SK-N-SH (cell line): ENCODE data around the gene KCNB1. TPM values are rescaled to one million over a fixed set of nuclear protein-coding genes. Genes with fewer than 3 reads are reported as not detected.

Experiments
- CTCF ChIA-PET: fragments of 300-600, 350-600 bp; formaldehyde crosslinking; extraction: SDS; loops from one replicate; lab custom pipeline; 2021; lab: Yijun Ruan, JAX
- POLR2A ChIA-PET: fragments of 350-600 bp; sonication (Branson Sonifier 250); formaldehyde crosslinking; extraction: SDS; loops from one replicate; lab custom pipeline; 2020; ENCODE audit warnings: antibody characterized with exemption, inconsistent platforms; lab: Yijun Ruan, JAX
- DNase-seq: peaks from one replicate; pipeline ENCODE4 v3.0.0; 2012
- H2AFZ ChIP-seq: fragments of 200-600 bp; sonication (generic); 2 replicates; pipeline ENCODE4 v1.8.1; 2016; ENCODE audit warnings: antibody characterized with exemption, mild to moderate bottlenecking, low read depth
- H3F3A ChIP-seq: fragments of 200-600 bp; sonication (generic); replicated peaks from 2 replicates; pipeline ENCODE3; 2016; ENCODE audit warnings: antibody characterized with exemption, mild to moderate bottlenecking; ENCODE audit not compliant: insufficient read depth
- H3K27ac ChIP-seq, 2 experiments: fragments of 200-500 bp in 1 of 2; fragments of 200-600 bp in 1 of 2; sonication (Bioruptor generic) in 1 of 2; sonication (generic), shearing (Covaris generic) in 1 of 2; 2 replicates each; pipeline versions ENCODE4 v1.5.1 to v1.6.1; 2014 to 2016; ENCODE audit warnings: low read depth in 2 of 2, inconsistent platforms in 1 of 2, low read length in 1 of 2, mild to moderate bottlenecking in 1 of 2, mixed read lengths in 1 of 2
- H3K27me3 ChIP-seq: fragments of 200-600 bp; sonication (generic), shearing (Covaris generic); 2 replicates; pipeline ENCODE4 v1.6.1; 2016; ENCODE audit warnings: mixed run types; ENCODE audit not compliant: insufficient read depth
- H3K36me3 ChIP-seq, 2 experiments: fragments of 200-500 bp in 1 of 2; fragments of 200-600 bp in 1 of 2; sonication (Bioruptor generic) in 1 of 2; sonication (generic) in 1 of 2; replicated peaks in 1 of 2; 2 replicates each; pipeline versions ENCODE3 to v1.5.1; 2014 to 2016; ENCODE audit warnings: low read length in 1 of 2, mild to moderate bottlenecking in 1 of 2; ENCODE audit not compliant: insufficient read depth in 2 of 2, control insufficient read depth in 1 of 2
- H3K4me1 ChIP-seq, 2 experiments: fragments of 200-500 bp in 1 of 2; fragments of 200-600 bp in 1 of 2; sonication (Bioruptor generic) in 1 of 2; sonication (generic), shearing (Covaris generic) in 1 of 2; 2 replicates each; pipeline versions ENCODE4 v1.5.1 to v1.6.1; 2014 to 2016; ENCODE audit warnings: low read depth in 1 of 2, low read length in 1 of 2, mixed run types in 1 of 2; ENCODE audit not compliant: insufficient read depth in 2 of 2, control insufficient read depth in 1 of 2
- H3K4me2 ChIP-seq: fragments of 200-600 bp; sonication (generic), shearing (Covaris generic); 2 replicates; pipeline ENCODE4 v1.6.1; 2017; ENCODE audit warnings: mixed run types
- H3K4me3 ChIP-seq, 2 experiments: fragments of 200-500 bp in 1 of 2; fragments of 200-600 bp in 1 of 2; sonication (Bioruptor generic) in 1 of 2; sonication (generic), shearing (Covaris generic) in 1 of 2; 2 replicates each; pipeline versions ENCODE4 v1.5.1 to v1.8.1; 2014 to 2016; ENCODE audit warnings: low read depth in 2 of 2, inconsistent platforms in 1 of 2, low read length in 1 of 2, mild to moderate bottlenecking in 1 of 2, mixed read lengths in 1 of 2, moderate library complexity in 1 of 2
- H3K79me2 ChIP-seq: fragments of 200-600 bp; sonication (generic); 2 replicates; pipeline ENCODE4 v1.8.1; 2017; ENCODE audit warnings: mild to moderate bottlenecking; ENCODE audit not compliant: insufficient read depth
- H3K9ac ChIP-seq: fragments of 200-600 bp; sonication (generic); 2 replicates; pipeline ENCODE4 v1.6.1; 2017; ENCODE audit warnings: mixed run types
- H3K9me2 ChIP-seq: fragments of 200-600 bp; sonication (generic); 2 replicates; pipeline ENCODE4 v1.6.1; 2017; ENCODE audit warnings: mixed run types
- H3K9me3 ChIP-seq: fragments of 200-600 bp; sonication (generic); 2 replicates; pipeline ENCODE4 v1.6.1; 2017; ENCODE audit warnings: mixed run types, mild to moderate bottlenecking, moderate library complexity
- H4K20me1 ChIP-seq: fragments of 200-600 bp; sonication (generic); 2 replicates; pipeline ENCODE4 v1.6.1; 2017; ENCODE audit warnings: mild to moderate bottlenecking, mixed run types; ENCODE audit not compliant: insufficient read depth
- CHD2 ChIP-seq: fragments of 150-350 bp; IDR thresholded peaks from 2 replicates; pipeline ENCODE4 v1.6.1; 2018; ENCODE audit warnings: low read length; ENCODE audit not compliant: partially characterized antibody
- ELF1 ChIP-seq: IDR thresholded peaks from 2 replicates; pipeline ENCODE4 v1.4.0; 2012
- EZH2phosphoT487 ChIP-seq: fragments of 200-600 bp; sonication (generic); IDR thresholded peaks from 2 replicates; pipeline ENCODE4 v1.6.1; 2017; ENCODE audit warnings: low read depth, mixed run types, mild to moderate bottlenecking, antibody characterized with exemption, moderate library complexity, borderline replicate concordance
- FOSL2 ChIP-seq: IDR thresholded peaks from 2 replicates; pipeline ENCODE4 v1.4.0; 2012; ENCODE audit warnings: low read depth, mild to moderate bottlenecking, moderate library complexity, borderline replicate concordance
- FOXM1 ChIP-seq: IDR thresholded peaks from 2 replicates; pipeline ENCODE4 v1.4.0; 2012; ENCODE audit warnings: low read depth, mild to moderate bottlenecking
- GABPA ChIP-seq: IDR thresholded peaks from 2 replicates; pipeline ENCODE4 v1.4.0; 2012; ENCODE audit warnings: low read depth, mild to moderate bottlenecking
- GATA2 ChIP-seq: sonication (generic); formaldehyde crosslinking; IDR thresholded peaks from 2 replicates; pipeline ENCODE4 v1.5.0; 2020; ENCODE audit warnings: mild to moderate bottlenecking, missing genetic modification reagents
- MXI1 ChIP-seq: IDR thresholded peaks from 2 replicates; pipeline ENCODE4 v1.6.1; 2012; ENCODE audit warnings: mild to moderate bottlenecking, low read depth, low read length, improper control_type of control experiment
- NRF1 ChIP-seq: IDR thresholded peaks from 2 replicates; pipeline ENCODE4 v1.6.1; 2012; ENCODE audit warnings: low read depth, mild to moderate bottlenecking, low read length
- POLR2AphosphoS5 ChIP-seq: IDR thresholded peaks from 2 replicates; pipeline ENCODE4 v1.6.1; 2012; ENCODE audit warnings: low read depth, low read length
- RCOR1 ChIP-seq: fragments of 150-350 bp; IDR thresholded peaks from 2 replicates; pipeline ENCODE4 v1.6.1; 2017; ENCODE audit warnings: antibody characterized with exemption, low read length
- SMC3 ChIP-seq: IDR thresholded peaks from 2 replicates; pipeline ENCODE4 v1.6.1; 2012; ENCODE audit warnings: low read depth, low read length, improper control_type of control experiment
- TAF1 ChIP-seq: IDR thresholded peaks from 2 replicates; pipeline ENCODE4 v1.6.1; 2012; ENCODE audit warnings: low read depth, mild to moderate bottlenecking, low read length, moderate library complexity, borderline replicate concordance
- TEAD4 ChIP-seq: IDR thresholded peaks from 2 replicates; pipeline ENCODE4 v1.4.0; 2012; ENCODE audit warnings: mild to moderate bottlenecking, borderline replicate concordance; ENCODE audit not compliant: insufficient read depth
- WGBS: methylation state at CpG from one replicate; pipeline ENCODE4 v1.1.6; 2017; ENCODE audit warnings: low lambda C conversion rate; 5-methylcytosine and 5-hydroxymethylcytosine counted together
- polyA plus RNA-seq, 3 experiments: library from polyadenylated mRNA; depleted of rRNA; stranded (reverse); fragments of >200 nt; gene quantifications; 2 replicates each; pipeline ENCODE4 v1.2.3, GENCODE V29; 2012
- TF ChIP-seq, protein P1 (sequence below): fragments of 200-600 bp; sonication (generic); IDR thresholded peaks from 2 replicates; pipeline ENCODE4 v1.6.1; 2017; ENCODE audit warnings: antibody characterized with exemption, mild to moderate bottlenecking, moderate library complexity
- TF ChIP-seq, protein P2 (sequence below): IDR thresholded peaks from 2 replicates; pipeline ENCODE4 v1.4.0; 2012; ENCODE audit warnings: low read depth
- TF ChIP-seq, protein P3 (sequence below): IDR thresholded peaks from 2 replicates; pipeline ENCODE4; 2012

KCNB1 gene
- polyA plus RNA-seq, 1 of the 3 experiments (the other 2 are of a cell fraction) = 0.82 TPM

DNA sequence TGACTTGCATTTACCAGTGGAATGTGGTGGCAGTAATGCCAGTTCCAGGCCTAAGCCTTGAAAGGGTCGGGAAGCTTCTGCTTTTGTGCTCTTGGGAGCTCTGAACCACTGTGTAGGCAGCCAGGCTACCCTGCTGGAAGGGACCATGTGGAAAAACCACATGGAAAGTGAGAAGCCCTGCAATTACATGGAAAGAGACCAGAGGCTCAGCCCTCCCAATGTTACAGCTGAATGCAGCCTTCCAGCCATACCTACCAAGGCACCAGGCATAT is 14.9 kb upstream of the KCNB1 start:
- DNase-seq = no peak
- Histone ChIP-seq H3K4me2 (no peak overlapping the region), H3K27me3 (peaks cover 12% of the 10 kb centered on the region), H3K9ac (no peak overlapping the region), H3F3A (no peaks in the 10 kb centered on the region), H3K4me3 (no peak overlapping the region), H3K36me3 (no peaks in the 10 kb centered on the region)
- CTCF ChIA-PET = interaction anchor here (0.8 to 5.1 kb wide), 11 partner anchors 8 to 177 kb away, joined by 3 to 37 read pairs (median 4); no protein-coding TSS in a partner anchor
- POLR2A ChIA-PET = no interaction called here
- no peak for TF ChIP-seq FOXM1
- no peak for TF ChIP-seq ELF1
- no peak for TF ChIP-seq SMC3
- TF ChIP-seq, protein P1, sequence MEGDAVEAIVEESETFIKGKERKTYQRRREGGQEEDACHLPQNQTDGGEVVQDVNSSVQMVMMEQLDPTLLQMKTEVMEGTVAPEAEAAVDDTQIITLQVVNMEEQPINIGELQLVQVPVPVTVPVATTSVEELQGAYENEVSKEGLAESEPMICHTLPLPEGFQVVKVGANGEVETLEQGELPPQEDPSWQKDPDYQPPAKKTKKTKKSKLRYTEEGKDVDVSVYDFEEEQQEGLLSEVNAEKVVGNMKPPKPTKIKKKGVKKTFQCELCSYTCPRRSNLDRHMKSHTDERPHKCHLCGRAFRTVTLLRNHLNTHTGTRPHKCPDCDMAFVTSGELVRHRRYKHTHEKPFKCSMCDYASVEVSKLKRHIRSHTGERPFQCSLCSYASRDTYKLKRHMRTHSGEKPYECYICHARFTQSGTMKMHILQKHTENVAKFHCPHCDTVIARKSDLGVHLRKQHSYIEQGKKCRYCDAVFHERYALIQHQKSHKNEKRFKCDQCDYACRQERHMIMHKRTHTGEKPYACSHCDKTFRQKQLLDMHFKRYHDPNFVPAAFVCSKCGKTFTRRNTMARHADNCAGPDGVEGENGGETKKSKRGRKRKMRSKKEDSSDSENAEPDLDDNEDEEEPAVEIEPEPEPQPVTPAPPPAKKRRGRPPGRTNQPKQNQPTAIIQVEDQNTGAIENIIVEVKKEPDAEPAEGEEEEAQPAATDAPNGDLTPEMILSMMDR = no peak
- TF ChIP-seq POLR2AphosphoS5 = no peak
- TF ChIP-seq GATA2 (CRISPR knock-in tag) = no peak
- TF ChIP-seq TEAD4 = no peak
- no peak for TF ChIP-seq NRF1
- TF ChIP-seq FOSL2 = no peak
- TF ChIP-seq, protein P2, sequence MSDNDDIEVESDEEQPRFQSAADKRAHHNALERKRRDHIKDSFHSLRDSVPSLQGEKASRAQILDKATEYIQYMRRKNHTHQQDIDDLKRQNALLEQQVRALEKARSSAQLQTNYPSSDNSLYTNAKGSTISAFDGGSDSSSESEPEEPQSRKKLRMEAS = no peak
- TF ChIP-seq MXI1 = no peak
- no peak for TF ChIP-seq TAF1
- TF ChIP-seq, all 33 proteins: peak for 0
- no peaks in the 10 kb centered on the region for H3K9me2 ChIP-seq
- 14% methylated on average over 1 of the region's 1 CpG for WGBS
- no peaks in the 10 kb centered on the region for H4K20me1 ChIP-seq
- no peak overlapping the region for H3K27ac ChIP-seq
- no peaks in the 10 kb centered on the region for H3K79me2 ChIP-seq
- no peak overlapping the region for H2AFZ ChIP-seq
- no peaks in the 10 kb centered on the region for H3K9me3 ChIP-seq
- H3K4me1 ChIP-seq = no peaks in the 10 kb centered on the region

GRCh38 chr20:49496553-49497397 is 14.3 kb upstream of the KCNB1 start:
- 58% methylated on average over 5 of the region's 5 CpGs for WGBS
- no peaks in the 10 kb centered on the region for H4K20me1 ChIP-seq
- no peaks in the 10 kb centered on the region for H3K79me2 ChIP-seq
- no peaks in the 10 kb centered on the region for H3F3A ChIP-seq
- TF ChIP-seq, protein P3, sequence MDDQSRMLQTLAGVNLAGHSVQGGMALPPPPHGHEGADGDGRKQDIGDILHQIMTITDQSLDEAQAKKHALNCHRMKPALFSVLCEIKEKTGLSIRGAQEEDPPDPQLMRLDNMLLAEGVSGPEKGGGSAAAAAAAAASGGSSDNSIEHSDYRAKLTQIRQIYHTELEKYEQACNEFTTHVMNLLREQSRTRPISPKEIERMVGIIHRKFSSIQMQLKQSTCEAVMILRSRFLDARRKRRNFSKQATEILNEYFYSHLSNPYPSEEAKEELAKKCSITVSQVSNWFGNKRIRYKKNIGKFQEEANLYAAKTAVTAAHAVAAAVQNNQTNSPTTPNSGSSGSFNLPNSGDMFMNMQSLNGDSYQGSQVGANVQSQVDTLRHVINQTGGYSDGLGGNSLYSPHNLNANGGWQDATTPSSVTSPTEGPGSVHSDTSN = no peak
- TF ChIP-seq EZH2phosphoT487 (no peak), RCOR1 (no peak), CHD2 (no peak), GABPA (no peak)
- no peak overlapping the region for H2AFZ ChIP-seq
- H3K4me2 ChIP-seq = no peak overlapping the region
- no peaks in the 10 kb centered on the region for H3K4me1 ChIP-seq
- no peaks in the 10 kb centered on the region for H3K9me3 ChIP-seq
- H3K27me3 ChIP-seq = peaks cover 12% of the 10 kb centered on the region
- POLR2A ChIA-PET = no interaction called here
- no peaks in the 10 kb centered on the region for H3K36me3 ChIP-seq
- no peak overlapping the region for H3K9ac ChIP-seq
- CTCF ChIA-PET = interaction anchor here (0.8 to 5.1 kb wide), 10 partner anchors 8 to 177 kb away, joined by 3 to 37 read pairs (median 4); no protein-coding TSS in a partner anchor
- no peak overlapping the region for H3K4me3 ChIP-seq
- no peak for DNase-seq
- no peaks in the 10 kb centered on the region for H3K9me2 ChIP-seq
- H3K27ac ChIP-seq = no peak overlapping the region
